ENCODE data around the gene LGR6.
"Not testable (repeated sequence)": the region's sequence is repeated elsewhere in the genome, so short reads cannot be mapped to it uniquely, and the experiment has no call there.

Gene LGR6

DNA sequence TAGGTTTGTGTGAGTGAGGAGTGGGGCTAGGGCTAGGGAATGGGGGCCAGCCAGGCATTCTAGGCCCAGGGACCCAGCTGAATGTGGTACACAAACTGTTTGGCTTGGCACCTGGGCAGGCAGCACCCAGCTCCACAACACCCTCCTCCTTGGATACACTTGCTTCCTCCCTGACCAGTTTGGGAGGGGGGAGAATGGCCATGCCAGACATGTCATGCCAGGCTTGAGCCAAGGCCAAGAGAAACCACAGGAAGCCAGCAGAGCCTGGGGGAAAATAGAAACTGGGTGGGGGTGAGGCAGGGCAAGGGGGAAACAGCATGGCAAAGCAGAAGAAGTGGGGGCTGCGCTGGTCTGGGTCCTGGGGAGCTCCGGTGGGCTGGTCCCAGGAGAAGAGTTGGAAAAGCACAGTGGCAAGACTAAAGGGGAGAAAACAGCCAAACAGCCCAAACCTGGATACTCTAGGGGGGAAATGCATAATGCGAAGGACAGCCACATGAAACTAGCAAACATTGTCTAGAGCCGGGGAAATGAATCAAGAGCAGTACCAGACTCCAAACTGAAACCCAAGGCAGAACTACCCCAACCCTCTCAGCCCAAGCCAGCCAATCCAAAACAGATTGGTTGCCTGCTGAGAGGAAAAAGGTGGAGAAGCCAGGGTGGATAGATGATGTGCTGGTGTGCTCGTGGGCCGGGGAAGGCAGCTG is 47.9 kb downstream of the LGR6 start:
- DNase-seq: no peak

DNA sequence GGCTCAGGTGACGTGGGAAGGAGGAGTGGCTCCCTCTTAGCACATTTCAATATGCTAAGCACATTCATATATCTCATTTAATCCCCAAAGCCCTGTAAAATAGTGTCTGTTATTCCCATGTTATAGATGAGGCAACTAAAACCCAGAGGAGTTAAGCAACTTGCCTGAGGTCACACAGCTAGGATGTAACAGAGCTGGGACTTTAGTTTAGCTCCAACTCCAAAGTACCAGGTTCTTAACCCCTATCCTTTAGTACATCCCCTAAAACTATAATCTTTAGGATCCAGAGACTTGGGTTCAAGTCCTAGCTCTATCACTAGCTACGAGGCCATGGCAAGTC is 48.5 kb downstream of the LGR6 start:
- DNase-seq: no peak

DNA sequence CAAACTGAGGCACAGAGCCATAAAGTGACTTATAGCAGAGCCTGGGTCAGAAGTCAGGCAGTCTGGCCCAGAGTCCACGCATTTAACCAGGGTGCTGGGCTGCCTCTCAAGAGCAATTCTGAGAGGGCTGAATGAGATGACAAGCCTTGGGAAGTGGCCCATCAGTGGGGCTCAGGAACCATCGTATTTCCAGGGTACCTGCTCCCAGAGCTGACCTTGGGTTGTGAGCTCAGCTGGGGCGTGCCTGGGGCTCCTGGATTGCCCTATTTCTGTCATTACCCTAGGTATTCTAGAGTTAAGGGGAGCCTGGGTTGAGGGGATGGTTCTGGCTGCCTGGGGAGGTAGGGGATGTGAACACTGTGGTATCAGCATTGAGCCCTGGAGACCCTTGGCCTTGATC is 49.4 kb downstream of the LGR6 start:
- no peak for DNase-seq

DNA sequence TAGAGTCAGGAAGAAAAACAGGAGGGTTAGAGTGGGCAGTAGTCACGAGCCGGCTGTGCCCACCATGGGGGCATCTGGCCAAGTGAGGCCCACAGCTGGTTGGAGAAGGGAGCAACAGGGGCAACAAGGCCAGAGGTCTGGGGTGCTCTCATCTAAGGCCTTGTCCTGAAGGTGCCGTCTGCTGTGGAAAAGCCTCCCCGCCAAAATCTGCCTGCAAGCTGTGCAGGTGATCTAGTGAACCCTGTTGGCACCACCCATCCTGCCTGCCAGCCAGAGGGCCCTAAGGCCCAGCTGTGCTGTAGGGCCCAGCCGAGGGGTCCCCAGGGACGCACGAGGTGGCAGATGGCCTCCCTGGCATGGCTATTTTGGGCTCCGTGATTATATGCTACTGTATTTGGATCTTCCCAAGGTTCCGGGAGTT is 51.3 kb downstream of the LGR6 start:
- no peak for DNase-seq

DNA sequence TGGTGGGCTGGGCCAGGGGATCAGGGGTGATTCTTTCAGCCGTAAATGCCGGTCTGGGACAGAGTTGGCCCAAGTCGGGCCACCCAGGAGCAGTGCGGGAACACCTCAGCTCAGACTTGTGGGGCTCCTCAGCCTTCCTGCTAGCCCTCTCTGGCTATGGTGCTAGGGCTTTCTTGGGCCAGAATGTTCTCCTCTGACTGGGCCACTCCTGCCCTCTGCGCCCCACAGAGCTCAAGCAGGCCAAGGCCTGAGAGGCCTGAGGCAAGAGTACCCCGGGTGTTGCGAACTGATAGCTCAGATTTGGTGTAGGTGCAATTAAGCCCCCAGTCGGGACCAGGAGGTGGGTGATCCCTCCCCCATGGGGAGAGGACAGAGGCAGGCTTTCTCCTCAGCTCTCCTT is 51.8 kb downstream of the LGR6 start:
- DNase-seq: no peak

DNA sequence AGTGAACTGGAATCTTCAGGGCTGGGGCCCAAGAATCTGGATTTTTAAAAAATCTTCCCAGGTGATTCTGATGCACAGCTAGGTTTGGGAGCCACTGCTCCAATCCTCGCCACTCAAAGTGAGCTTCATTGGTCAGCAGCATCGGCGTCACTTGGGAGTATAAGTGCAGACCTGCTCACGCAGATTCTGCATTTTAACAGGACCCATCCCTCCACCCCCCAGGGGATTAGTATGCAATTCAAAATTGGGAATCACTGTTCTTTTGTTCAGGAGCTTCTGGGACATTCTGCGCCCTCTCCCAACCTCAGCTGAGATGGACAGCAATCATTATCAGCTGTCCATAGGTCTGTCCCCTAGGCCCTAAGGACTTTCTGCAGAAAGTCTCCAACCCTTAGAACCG is 53.5 kb downstream of the LGR6 start:
- no peak for DNase-seq

DNA sequence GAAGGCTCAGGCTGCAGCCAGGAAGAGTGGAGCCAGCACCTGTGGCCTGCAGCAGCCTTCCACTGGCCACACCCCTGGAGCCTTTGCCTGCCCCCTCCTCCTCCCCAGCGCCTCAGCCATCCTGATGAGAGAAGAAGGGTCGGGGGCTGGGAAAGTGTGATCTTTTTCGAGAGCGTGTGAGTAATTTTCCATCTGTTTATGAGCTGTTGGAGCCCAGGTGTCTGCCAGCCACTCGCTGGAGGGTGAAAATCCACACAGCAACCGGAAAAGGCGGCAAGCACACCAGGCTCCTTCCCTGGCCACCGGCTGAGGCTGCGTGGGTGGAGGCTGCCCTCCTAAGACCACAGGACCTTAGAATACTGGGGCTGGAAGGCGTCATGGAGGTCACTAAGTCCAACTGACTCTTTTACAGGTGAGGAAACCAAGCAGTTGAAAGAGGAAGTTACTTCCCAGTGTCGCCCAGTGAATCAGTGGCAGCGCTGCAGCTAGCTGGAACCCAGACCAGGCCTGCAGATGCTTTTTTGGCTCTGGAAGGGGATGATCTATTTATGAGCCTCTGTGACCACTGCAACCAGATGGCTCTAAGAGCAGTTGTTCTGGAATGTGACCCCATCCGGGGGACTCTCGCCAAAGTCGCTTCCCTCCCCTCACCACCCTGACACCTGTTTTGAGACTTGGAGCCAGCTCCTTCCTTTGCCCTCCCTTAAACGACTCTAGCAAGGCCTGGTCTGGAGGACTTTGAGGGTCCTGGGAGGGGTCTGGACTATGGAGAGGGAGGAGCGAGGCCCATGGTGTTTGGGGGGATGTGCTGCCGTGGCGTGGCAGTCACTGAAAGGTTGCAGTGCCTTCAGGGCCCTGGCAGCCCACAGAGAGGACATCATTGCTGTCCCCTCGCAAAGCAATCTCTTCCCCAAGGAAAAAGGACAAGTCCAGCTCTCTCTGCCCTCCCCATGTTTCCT is 54.5 kb downstream of the LGR6 start:
- no peak for DNase-seq

DNA sequence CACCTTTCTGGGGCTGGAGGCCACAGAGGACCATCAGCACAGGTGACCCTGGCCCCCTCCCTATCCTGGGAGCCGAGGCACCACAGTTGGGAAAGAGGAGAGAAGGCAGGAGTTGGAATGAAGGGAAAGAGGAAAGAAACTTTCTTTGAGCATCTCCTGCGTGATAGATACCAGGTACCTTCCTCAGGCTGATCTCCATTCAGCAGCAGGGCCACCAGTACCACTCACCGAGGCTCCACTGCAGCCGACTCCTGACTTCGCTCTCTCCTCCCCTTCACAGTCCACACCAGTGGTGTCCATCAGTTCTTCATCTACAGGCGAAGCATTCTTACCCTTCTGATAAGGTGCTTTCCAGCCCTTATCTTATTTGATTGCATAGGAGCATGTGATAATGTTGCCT is 55.3 kb downstream of the LGR6 start:
- DNase-seq: no peak

DNA sequence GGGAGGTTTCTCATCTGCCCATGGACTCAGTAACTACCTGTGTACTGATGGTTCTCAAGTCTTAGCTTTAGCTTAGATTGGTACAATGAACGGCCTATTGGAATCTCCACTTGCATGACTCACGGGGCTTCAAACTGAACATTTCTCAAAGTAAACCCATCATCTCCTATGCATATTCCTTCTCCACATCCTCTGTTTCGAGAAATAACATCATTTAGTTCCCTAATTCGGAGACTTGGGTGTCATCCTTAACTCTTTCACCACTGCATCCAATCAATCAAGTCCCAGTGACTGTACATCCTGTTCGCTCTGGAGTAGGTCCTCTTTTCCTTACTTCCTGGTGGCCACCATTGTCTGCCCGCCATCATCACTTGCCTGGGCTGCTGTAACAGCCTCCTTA is 55.8 kb downstream of the LGR6 start:
- DNase-seq: no peak

DNA sequence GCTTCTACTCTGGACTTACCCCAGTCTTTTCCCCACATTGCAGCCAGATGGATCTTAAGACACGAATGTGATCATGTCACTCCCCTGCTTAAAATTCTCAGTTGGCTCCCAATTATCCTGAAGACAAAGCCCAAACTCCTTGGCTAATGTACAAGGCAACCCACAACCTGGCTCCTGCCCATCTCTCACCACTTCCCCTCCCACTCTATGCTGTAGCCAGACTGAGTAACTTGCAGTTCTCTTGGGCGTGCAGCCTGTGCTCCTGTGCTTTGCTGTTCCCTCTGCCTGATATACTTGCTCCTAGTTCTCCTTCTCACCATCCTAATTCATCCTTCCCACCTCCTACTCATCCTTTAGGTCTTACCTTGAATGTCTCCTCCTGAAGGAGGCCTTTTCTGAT is 56.2 kb downstream of the LGR6 start:
- DNase-seq: no peak

DNA sequence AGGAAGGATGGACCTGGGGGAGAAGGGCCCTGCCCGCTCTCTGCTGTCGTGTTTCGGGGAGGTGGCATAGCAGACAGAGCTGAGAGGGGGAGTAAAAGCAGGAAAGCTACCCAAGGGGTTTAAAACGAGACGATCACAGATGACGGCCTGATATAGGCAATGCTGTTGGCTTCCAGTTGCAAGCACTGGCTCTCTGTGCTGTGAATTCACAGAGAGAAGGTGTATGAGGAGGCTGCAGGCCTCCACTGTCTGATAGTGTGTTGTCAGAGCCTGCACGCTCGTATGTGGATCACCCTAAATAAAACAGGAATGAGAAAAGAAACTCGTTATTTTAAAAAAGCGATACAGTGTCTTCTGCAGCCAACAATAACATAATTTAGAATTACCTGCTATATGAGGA is 57.4 kb downstream of the LGR6 start:
- no peak for DNase-seq

DNA sequence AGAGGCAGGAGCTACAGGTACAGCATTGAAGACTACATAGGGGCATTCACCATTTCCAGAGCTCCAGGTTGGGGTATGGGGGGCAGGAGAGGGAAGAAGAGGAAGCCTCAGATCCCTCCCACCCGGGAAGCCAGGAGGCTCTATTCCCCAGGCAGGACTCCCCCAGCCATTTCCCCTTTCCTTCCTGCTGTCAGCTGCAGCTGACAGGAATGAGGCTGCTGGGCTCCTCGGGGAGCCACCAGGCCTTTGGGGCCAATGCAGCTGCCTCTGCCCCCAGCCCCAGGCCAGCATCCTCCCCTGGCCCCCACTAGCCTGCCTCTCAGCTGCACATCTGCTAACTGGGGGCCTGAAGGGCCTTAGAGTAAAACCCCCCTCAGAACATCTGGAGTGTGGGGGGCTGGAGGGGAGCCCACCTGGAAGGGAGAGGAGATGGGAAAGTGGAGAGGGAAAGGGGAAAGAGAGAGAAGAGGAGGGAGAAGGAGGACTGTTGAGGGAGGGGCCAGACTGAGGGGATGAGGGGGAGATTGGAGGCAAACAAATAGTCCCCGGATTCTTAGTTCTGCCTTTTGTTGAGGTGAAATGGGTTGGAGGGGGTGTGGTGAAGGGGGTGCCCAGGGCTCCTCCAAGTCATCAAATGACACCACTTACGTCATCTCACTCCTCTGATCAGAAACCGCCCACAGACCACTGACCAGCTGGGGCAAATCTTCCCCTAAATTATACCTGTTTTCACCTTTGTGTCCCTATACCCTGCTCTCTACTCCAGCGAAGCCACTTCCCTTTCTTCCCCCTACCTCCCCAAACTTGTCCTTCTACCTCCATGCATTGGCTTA is 58.0 kb downstream of the LGR6 start:
- DNase-seq: no peak

DNA sequence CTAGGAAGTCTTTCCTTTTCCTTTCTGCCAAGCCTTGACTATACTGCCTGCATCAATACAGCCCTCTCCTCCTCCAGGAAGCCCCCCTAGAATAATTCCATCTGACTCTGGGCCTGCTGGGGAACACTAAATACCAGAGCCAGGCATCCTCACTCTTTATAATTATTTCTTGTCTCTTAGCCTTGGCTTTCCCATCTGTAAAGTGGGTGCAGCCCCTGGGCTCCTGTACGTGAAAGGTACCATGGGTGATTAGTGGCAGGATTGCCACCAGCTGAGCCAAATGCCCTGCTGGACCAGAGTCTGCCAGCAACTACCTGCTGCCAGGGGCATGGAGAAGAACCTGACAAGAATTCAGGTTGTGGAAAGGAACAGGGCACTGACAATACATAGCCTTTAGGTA is 58.7 kb downstream of the LGR6 start:
- no peak for DNase-seq

DNA sequence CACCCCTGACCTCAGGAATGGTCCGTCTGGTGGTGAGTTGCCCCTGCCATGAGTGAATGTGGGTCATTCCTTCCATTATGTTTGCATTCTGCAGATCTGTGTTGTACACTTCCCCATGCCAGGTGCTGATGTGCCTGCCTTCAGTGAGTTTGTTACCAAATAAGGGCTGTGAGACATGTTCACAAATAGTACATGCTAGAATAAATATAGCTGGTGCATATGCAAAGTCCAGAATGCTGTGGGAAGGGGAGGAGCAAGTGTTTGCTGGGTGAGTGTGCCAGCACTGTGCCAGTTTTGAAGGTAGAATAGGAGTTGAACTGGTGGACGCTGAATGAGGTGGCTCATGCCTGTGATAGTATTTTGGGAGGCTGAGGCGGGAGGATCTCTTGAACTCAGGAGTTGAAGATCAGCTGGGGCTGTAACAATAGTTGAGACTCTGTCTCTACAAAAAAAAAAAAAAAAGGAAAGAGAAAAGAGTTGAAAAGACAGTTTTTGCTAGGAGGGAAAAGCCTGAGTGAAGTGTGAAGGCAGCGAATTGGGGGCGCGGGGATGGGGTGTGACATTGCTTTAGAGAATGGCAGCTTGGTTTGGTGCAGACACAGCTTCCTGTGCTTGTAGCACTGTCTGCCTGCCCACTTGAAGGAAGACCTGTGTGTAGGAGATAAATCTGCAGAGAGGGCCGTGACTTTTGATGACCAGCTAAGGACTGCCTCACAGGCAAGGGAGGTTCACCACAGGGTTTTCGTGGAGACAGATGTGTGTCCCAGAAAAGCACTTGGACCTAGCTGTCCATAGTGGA is 61.1 kb downstream of the LGR6 start:
- DNase-seq: no peak

DNA sequence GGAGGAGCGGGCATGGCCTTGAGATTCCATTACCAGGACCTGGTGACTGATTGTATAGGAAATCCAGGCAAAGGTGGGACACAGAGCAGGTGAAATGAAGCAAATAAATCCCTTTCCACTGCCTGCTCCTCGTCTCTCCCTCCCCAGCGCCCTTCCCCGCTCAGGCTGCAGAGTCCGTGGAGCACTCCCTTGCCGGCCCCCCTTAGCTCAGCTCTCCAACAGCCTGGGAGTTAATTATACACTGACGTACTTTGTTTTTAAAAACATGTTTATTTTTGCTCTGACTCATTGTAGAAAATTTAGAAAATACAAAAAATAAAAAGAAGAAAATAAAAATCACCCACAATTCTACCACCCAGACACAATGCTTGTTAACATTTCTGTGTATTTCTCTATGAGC is 61.7 kb downstream of the LGR6 start:
- no peak for DNase-seq

DNA sequence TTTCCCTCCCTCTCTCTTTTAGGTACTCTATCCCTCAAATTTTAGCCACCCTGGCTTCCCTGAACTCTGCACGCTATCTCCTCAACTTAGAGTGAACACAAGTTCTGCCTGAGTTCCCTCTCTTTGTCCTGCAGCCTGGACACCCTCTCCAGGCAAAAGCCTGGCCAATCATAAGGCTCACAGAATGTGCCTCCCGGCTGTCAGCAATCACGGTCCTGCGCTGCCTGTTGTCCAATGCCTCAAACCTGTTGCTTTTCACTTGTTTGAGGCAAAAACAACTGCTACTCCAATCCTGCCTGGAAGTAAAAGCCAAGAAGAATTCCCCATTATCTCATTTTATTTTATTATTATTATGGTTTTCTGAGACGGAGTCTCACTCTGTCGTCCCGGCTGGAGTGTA is 66.1 kb downstream of the LGR6 start:
- DNase-seq: no peak

DNA sequence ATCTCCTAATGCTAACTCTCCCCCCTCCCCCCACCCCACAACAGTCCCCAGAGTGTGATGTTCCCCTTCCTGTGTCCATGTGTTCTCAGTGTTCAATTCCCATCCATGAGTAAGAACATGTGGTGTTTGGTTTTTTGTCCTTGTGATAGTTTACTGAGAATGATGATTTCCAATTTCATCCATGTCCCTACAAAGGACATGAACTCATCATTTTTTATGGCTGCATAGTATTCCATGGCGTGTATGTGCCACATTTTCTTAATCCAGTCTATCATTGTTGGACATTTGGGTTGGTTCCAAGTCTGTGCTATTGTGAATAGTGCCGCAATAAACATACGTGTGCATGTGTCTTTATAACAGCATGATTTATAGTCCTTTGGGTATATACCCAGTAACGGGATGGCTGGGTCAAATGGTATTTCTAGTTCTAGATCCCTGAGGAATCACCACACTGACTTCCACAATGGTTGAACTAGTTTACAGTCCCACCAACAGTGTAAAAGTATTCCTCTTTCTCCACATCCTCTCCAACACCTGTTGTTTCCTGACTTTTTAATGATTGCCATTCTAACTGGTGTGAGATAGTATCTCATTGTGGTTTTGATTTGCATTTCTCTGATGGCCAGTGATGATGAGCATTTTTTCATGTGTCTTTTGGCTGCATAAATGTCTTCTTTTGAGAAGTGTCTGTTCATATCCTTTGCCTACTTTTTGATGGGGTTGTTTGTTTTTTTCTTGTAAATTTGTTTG is 67.8 kb downstream of the LGR6 start:
- DNase-seq: not testable (repeated sequence)

DNA sequence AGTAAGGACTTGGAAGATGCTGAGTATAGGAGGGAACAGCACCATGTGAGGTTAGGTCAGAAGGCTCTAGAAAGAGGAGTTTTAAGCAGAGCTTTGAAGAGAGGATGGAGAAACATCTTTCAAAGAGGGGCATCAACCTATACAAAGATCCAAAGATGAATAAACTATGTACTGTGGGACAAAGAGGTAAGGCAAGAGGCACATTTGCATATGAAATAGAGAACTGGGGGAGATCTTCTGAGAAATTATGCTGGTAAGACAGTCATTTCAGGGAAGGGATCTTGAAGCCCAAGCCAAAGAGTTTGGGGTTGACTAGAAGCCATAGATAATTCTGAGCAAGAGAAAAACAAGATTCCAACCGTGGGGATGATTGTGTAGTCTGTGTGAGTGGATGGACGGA is 70.0 kb downstream of the LGR6 start:
- no peak for DNase-seq

DNA sequence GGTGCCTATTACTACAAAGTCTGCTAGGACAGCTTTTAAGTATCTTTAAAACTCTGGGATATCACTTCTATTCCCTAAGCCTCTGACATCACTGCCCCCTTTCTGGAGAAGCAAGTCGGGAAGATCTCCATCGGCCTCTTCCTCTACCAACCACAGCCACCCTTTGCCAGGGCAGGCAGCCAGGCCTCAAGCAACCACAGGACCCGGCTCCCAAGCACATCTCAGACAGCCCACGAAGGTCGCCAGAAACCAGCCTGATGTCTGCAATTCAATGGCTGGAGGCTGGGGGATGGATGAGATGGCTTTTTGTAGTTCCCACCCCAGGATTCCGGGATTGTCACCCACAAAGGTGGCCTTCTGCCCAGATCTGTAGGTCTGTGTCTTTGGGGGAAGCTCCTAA is 70.7 kb downstream of the LGR6 start:
- no peak for DNase-seq

DNA sequence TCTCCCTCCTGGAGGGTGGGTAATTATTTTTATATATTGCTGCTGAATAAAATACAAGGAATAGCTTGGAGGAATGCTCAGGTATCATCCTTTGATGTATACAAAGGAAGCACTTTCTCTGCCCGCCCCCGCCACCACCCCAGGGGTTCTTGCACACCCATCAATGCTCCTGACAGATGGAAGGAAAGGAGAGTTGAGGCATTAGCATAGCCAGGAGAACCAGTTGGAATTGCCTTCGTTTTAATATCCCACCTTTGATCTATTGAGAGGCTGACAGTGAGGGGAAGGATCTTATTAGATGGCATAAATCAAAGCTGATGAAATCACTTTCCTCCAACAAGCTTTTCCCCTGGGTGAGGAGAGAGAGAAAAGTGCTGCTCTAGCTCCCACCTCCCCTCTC is 71.1 kb downstream of the LGR6 start:
- DNase-seq: no peak

DNA sequence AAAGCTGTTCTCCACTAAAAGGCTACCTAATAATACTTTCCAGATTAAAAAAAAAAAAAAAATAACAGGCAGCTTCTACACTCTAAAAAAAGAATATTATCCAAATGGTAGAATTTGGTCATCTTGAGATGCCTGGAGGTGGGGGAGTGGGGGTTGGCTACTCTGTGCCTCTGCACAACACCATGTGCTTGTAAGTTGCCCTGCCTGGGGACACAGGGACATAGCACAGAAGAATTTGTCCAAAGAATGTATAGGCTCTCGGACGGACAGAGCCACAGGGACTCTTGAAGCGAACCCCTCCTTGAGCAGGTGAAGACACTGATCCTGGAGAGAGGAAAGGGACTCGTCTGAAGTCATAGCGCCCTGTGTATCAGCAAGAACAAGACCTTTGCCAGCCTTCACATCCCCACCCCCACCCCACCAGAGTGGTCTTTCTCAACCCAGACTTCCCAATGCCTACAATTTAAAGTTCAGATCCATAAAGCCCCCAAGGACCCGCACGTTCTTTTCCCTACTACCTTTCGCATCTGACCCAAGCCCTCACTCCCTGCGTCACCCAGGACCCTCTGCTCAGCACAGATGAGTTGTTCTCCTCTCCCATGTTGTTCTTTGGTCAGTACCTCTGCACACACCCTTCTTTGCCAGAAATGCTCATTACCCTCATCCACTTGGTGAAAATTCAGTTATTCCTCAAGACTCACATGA is 72.6 kb downstream of the LGR6 start:
- no peak for DNase-seq
